Measurements from ENCODE around the gene RGS6. TPM values are rescaled to one million over a fixed set of nuclear protein-coding genes. Genes with fewer than 3 reads are reported as not detected.

The RGS6 gene
- total RNA-seq, 1 experiment from 2014 or later, result not detected

- no peaks in the 10 kb centered on the region for H3K36me3 Mint-ChIP-seq (ENCODE audit: insufficient read depth, unreplicated experiment)
- intact Hi-C loops (cut with micrococcal nuclease; ENCODE audit: unreplicated experiment), result loop anchor here (5.0 to 10.0 kb wide), 2 partner anchors 268 to 565 kb away; no protein-coding TSS in a partner anchor
- CTCF ChIA-PET, result no interaction called here
- peaks cover 42% of the 10 kb centered on the region for H3K27me3 Mint-ChIP-seq (ENCODE audit: unreplicated experiment)
- BruUV-seq (replicated peaks), result no TSS peak
- DNase-seq, result no peak
- no peak overlapping the region for H3K27ac Mint-ChIP-seq (ENCODE audit: unreplicated experiment)
- no peak overlapping the region for H3K4me3 Mint-ChIP-seq (ENCODE audit: low read depth, unreplicated experiment)
- H3K4me1 Mint-ChIP-seq (ENCODE audit: low read depth, unreplicated experiment), result no peaks in the 10 kb centered on the region
- H3K9me3 Mint-ChIP-seq (ENCODE audit: low read depth, unreplicated experiment), result peaks cover 5% of the 10 kb centered on the region
- no peak for TF ChIP-seq CTCF (IDR thresholded peaks at IDR 0.05; ENCODE audit: unreplicated experiment)
Measured at GRCh38 chr14:72290241-72290640, 358.0 kb downstream of the RGS6 start.

GRCh38 chr14:72291908-72292688 lies 359.9 kb downstream of the RGS6 start:
- no TSS peak for BruUV-seq (replicated peaks)
- Mint-ChIP-seq H3K27ac (ENCODE audit: unreplicated experiment) (no peak overlapping the region), H3K9me3 (ENCODE audit: low read depth, unreplicated experiment) (no peaks in the 10 kb centered on the region), H3K36me3 (ENCODE audit: insufficient read depth, unreplicated experiment) (no peaks in the 10 kb centered on the region), H3K27me3 (ENCODE audit: unreplicated experiment) (peaks cover 42% of the 10 kb centered on the region), H3K4me3 (ENCODE audit: low read depth, unreplicated experiment) (no peak overlapping the region), H3K4me1 (ENCODE audit: low read depth, unreplicated experiment) (no peaks in the 10 kb centered on the region)
- peak; percentile 26 for TF ChIP-seq CTCF (IDR thresholded peaks at IDR 0.05; ENCODE audit: unreplicated experiment)
- peak; percentile 49 for DNase-seq
- intact Hi-C loops (cut with micrococcal nuclease; ENCODE audit: unreplicated experiment), result loop anchor here (5.0 to 10.0 kb wide), 2 partner anchors 270 to 567 kb away; no protein-coding TSS in a partner anchor
- CTCF ChIA-PET, result interaction anchor here (0.6 to 1.0 kb wide), 2 partner anchors 11 to 269 kb away, joined by 3 to 5 read pairs; no protein-coding TSS in a partner anchor

- DNase-seq, result no peak
- no peaks in the 10 kb centered on the region for H3K36me3 Mint-ChIP-seq (ENCODE audit: insufficient read depth, unreplicated experiment)
- no peak overlapping the region for H3K4me3 Mint-ChIP-seq (ENCODE audit: low read depth, unreplicated experiment)
- no peaks in the 10 kb centered on the region for H3K9me3 Mint-ChIP-seq (ENCODE audit: low read depth, unreplicated experiment)
- CTCF ChIA-PET, result interaction anchor here (0.6 to 1.0 kb wide), 2 partner anchors 11 to 269 kb away, joined by 3 to 5 read pairs; no protein-coding TSS in a partner anchor
- H3K27ac Mint-ChIP-seq (ENCODE audit: unreplicated experiment), result no peak overlapping the region
- no TSS peak for BruUV-seq (replicated peaks)
- H3K4me1 Mint-ChIP-seq (ENCODE audit: low read depth, unreplicated experiment), result no peaks in the 10 kb centered on the region
- peaks cover 41% of the 10 kb centered on the region for H3K27me3 Mint-ChIP-seq (ENCODE audit: unreplicated experiment)
- no peak for TF ChIP-seq CTCF (IDR thresholded peaks at IDR 0.05; ENCODE audit: unreplicated experiment)
- intact Hi-C loops (cut with micrococcal nuclease; ENCODE audit: unreplicated experiment), result loop anchor here (5.0 to 10.0 kb wide), 2 partner anchors 270 to 568 kb away; no protein-coding TSS in a partner anchor
Measured at GRCh38 chr14:72292689-72293024, 360.4 kb downstream of the RGS6 start.

- Mint-ChIP-seq H3K9me3 (ENCODE audit: low read depth, unreplicated experiment) (no peaks in the 10 kb centered on the region), H3K36me3 (ENCODE audit: insufficient read depth, unreplicated experiment) (no peaks in the 10 kb centered on the region), H3K27ac (ENCODE audit: unreplicated experiment) (no peak overlapping the region), H3K27me3 (ENCODE audit: unreplicated experiment) (peaks cover 58% of the 10 kb centered on the region), H3K4me3 (ENCODE audit: low read depth, unreplicated experiment) (no peak overlapping the region), H3K4me1 (ENCODE audit: low read depth, unreplicated experiment) (no peaks in the 10 kb centered on the region)
- CTCF ChIA-PET, result no interaction called here
- intact Hi-C loops (cut with micrococcal nuclease; ENCODE audit: unreplicated experiment), result no loop called here
- DNase-seq, result no peak
- BruUV-seq (replicated peaks), result no TSS peak
- TF ChIP-seq CTCF (IDR thresholded peaks at IDR 0.05; ENCODE audit: unreplicated experiment), result no peak
Measured at GRCh38 chr14:72301352-72301751, 369.1 kb downstream of the RGS6 start.
